Ovary (tissue), 3 donors: ENCODE results near the gene MED8.

Experiments used
- EP300 ChIP-seq: sonication (generic); formaldehyde crosslinking; IDR thresholded peaks from one replicate; pipeline ENCODE4 v1.6.1; 2017; ENCODE audit warnings: antibody characterized with exemption
- POLR2A ChIP-seq: fragments of 450-650 bp; IDR thresholded peaks from one replicate; pipeline ENCODE4 v1.6.1; 2017; ENCODE audit warnings: antibody characterized with exemption, mild to moderate bottlenecking, moderate library complexity
- TF ChIP-seq, protein P1 (sequence below), 3 donors: fragments of 450-650 bp in 2 of 3; fragments of 200-600 bp in 1 of 3; IDR thresholded peaks; one replicate each; pipeline versions ENCODE4 v1.5.1 to v1.8.0; 2016 to 2022; ENCODE audit warnings: antibody characterized with exemption in 3 of 3, mild to moderate bottlenecking in 1 of 3
- donor health status: DM: no; HTN: no; CAD: no.

DNA sequence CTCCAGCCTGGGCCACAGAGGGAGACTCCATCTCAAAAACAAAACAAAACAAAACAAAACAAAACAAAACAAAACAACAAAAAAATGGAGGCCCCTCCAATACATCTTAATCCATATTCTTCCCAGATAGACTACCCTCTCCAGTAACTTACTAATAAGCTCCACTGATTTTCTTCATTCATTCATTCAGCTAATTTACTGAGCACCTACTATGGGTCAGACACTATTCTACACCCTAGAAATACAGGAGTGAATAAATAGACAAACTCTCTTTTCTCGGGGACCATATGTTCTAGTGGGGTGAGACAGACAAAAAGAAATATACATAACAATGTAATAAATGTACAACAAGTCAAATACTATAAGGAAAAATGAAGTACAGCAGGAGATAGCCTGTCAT, 38.6 kb downstream of the MED8 start:
- TF ChIP-seq, protein P1, sequence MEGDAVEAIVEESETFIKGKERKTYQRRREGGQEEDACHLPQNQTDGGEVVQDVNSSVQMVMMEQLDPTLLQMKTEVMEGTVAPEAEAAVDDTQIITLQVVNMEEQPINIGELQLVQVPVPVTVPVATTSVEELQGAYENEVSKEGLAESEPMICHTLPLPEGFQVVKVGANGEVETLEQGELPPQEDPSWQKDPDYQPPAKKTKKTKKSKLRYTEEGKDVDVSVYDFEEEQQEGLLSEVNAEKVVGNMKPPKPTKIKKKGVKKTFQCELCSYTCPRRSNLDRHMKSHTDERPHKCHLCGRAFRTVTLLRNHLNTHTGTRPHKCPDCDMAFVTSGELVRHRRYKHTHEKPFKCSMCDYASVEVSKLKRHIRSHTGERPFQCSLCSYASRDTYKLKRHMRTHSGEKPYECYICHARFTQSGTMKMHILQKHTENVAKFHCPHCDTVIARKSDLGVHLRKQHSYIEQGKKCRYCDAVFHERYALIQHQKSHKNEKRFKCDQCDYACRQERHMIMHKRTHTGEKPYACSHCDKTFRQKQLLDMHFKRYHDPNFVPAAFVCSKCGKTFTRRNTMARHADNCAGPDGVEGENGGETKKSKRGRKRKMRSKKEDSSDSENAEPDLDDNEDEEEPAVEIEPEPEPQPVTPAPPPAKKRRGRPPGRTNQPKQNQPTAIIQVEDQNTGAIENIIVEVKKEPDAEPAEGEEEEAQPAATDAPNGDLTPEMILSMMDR (IDR thresholded peaks at IDR 0.05): no peak
- TF ChIP-seq POLR2A: no peak
- TF ChIP-seq EP300: no peak
